Smooth muscle cell of bladder (primary cell): ENCODE measurements around the gene GPR158. TPM values are rescaled to one million over a fixed set of nuclear protein-coding genes. Genes with fewer than 3 reads are reported as not detected.

Source experiments
- total RNA-seq: library from RNA; depleted of rRNA; stranded (reverse); fragments of >200 nt; gene quantifications from 2 replicates; pipeline ENCODE4 v1.2.3, GENCODE V29; 2014

The GPR158 gene
- total RNA-seq: 0.14 and 0.18 TPM in 2 replicates

GRCh38 chr10:25174461-25175230 lies at the start of gene GPR158:
GPR158 (plus strand) TSS chr10:25175001; CDS start chr10:25175421, 420 bp downstream.

Other genes with a start within 250 kb of the GPR158 start
- 19.4 and 23.3 TPM in 2 replicates for gene PRTFDC1, start 222.4 kb upstream of the GPR158 start, total RNA-seq
- gene ENKUR, start 158.8 kb upstream of the GPR158 start, total RNA-seq: under 0.01 and 0.09 TPM in 2 replicates
- 2.3 and 3.8 TPM in 2 replicates for gene THNSL1, start 158.4 kb upstream of the GPR158 start, total RNA-seq